Adrenal gland (tissue), 12 donors: Measurements from ENCODE around the gene KIF22. TPM values are rescaled to one million over a fixed set of nuclear protein-coding genes. Genes with fewer than 3 reads are reported as not detected.

Experiments
- DNase-seq, 7 donors: peaks; one replicate each; pipeline ENCODE4 v3.0.0-alpha.2; 2019 to 2020
- H3K27ac ChIP-seq, 5 donors: fragments of 200-600 bp; sonication (generic) in 4 of 5; 1 replicate in 3 of 5; 2 replicates in 2 of 5; pipeline versions ENCODE4 v1.5.1 to v1.8.0; 2016 to 2020; ENCODE audit warnings: mild to moderate bottlenecking in 1 of 5
- H3K27me3 ChIP-seq: fragments of 200-600 bp; 2 replicates; pipeline ENCODE4 v1.8.0; 2021
- H3K36me3 ChIP-seq, 2 donors: fragments of 200-600 bp; replicated peaks in 1 of 2; 1 replicate in 1 of 2; 2 replicates in 1 of 2; pipeline versions ENCODE4 v1.5.1 to v1.8.0; 2018 to 2022
- H3K4me1 ChIP-seq, 2 donors: fragments of 200-600 bp; replicated peaks in 1 of 2; 1 replicate in 1 of 2; 2 replicates in 1 of 2; pipeline versions ENCODE4 v1.5.1 to v1.8.0; 2018 to 2021
- H3K4me3 ChIP-seq, 4 donors: fragments of 200-600 bp; sonication (generic) in 3 of 4; one replicate each; pipeline ENCODE4 v1.5.1; 2016 to 2018
- H3K9me3 ChIP-seq, 3 donors: fragments of 200-600 bp; sonication (generic) in 1 of 3; replicated peaks in 1 of 3; 1 replicate in 2 of 3; 2 replicates in 1 of 3; pipeline versions ENCODE4 v1.5.1 to v1.8.0; 2016 to 2021
- CTCF ChIP-seq, 6 experiments: fragments of 450-650 bp in 4 of 6; fragments of 200-600 bp in 2 of 6; sonication (generic) in 1 of 6; IDR thresholded peaks; 1 replicate in 5 of 6; 2 replicates in 1 of 6; pipeline versions ENCODE4 v1.5.1 to v1.8.0; 2016 to 2021; ENCODE audit warnings: antibody characterized with exemption in 6 of 6, mild to moderate bottlenecking in 2 of 6, moderate library complexity in 1 of 6
- POLR2A ChIP-seq, 2 donors: fragments of 450-650 bp; IDR thresholded peaks; one replicate each; pipeline ENCODE4 v1.6.1; 2017; ENCODE audit warnings: antibody characterized with exemption in 2 of 2, mild to moderate bottlenecking in 2 of 2, moderate library complexity in 1 of 2
- WGBS, 4 donors: extraction: QIAGEN DNeasy Blood & Tissue Kit in 2 of 4; methylation state at CpG; one replicate each; pipeline versions ENCODE4 v1.1.5 to v1.1.7; 2013 to 2017; 5-methylcytosine and 5-hydroxymethylcytosine counted together
- intact Hi-C, 2 donors: fragments of 100-400 bp; cut with DNase I; formaldehyde crosslinking; loops; one replicate each; pipeline versions ENCODE4 v1.14.1 to v1.15.0; 2022 to 2023
- polyA plus RNA-seq, 3 donors: library from polyadenylated mRNA; stranded (reverse); fragments of 200-250 nt in 2 of 3; fragments of 350-450 nt in 1 of 3; fragmentation: Illumina TruSeq in 1 of 3; extraction: RNeasy Lipid Tissue Mini Kit (QIAGEN cat#74804) in 1 of 3; gene quantifications; one replicate each; pipeline ENCODE4 v1.2.3, GENCODE V29; 2013 to 2014
- small RNA-seq, 2 donors: library from RNA; depleted of rRNA; stranded (forward); fragments of <200 nt; gene quantifications; one replicate each; pipeline ENCODE3, GENCODE V24; 2016
- total RNA-seq, 9 donors: library from RNA; depleted of rRNA in 4 of 9; stranded (reverse); fragments of >200 nt in 4 of 9; fragments of 120-200 nt in 1 of 9; fragmentation: NEBNext Ultra II Directional in 1 of 9; extraction: Animal tissue kit (Norgen Biotek cat#: 25700) in 1 of 9; gene quantifications; one replicate each; pipeline versions ENCODE4 v1.1.0 to v1.2.4, GENCODE V29; 2013 to 2023
- donor health status: healthy with polysubstance abuse.
- donor health status: Bipolar disorder and iron deficiency.
- donor health status: DM: yes; HTN: yes; CAD: no.
- donor health status: DM: no; HTN: no; CAD: no.
- donor health status: DM: no; HTN: no; CAD: no.
- donor health status: DM: yes; HTN: yes; CAD: no.

Gene KIF22
- total and polyA plus RNA-seq, 12 donors = 8.8 to 127 (median 19.7) TPM

DNA sequence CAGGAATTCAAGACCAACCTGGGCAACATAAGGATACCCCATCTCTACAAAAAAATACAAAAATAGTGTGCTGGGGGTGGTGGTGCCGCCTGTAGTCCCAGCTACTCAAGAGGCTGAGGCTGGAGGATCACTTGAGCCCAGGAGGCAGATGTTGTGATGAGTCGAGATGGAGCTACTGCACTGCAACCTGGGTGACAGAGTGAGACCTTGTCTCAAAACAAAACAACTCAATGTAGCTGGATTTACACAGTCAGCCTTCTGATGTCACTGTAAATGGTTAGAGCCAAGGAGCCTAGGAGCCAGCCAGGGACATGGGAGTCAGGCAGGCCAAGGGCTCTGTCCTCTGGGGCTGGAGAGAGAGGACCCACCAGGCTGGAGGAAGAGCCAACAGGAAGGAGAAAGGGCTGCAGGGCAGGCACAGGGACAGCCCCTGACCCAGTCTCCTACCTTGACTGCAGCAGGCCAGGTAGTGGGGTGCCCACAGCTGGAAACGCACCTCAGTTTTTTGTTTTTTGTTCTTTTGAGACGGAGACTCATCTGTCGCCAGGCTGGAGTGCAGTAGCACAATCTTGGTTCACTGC, 64.1 kb downstream of the KIF22 start:
- DNase-seq = no peak
- H3K27me3 ChIP-seq = no peaks in the 10 kb centered on the region
- 76 to 83% (median 80%) methylated on average over 5 of the region's 5 CpGs for WGBS, 4 donors

More for the DNA sequence above, 64.1 kb downstream of the KIF22 start:
- H3K9me3 ChIP-seq = no peaks in the 10 kb centered on the region
- no peak for TF ChIP-seq POLR2A (IDR thresholded peaks at IDR 0.05)
- no peak for TF ChIP-seq CTCF (IDR thresholded peaks at IDR 0.05)
- peaks cover 0 to 15% of the 10 kb centered on the region in 2 donors for H3K36me3 ChIP-seq
- intact Hi-C loops = no loop called here
- no peak overlapping the region for H3K4me3 ChIP-seq
- no peak overlapping the region for H3K27ac ChIP-seq
- H3K4me1 ChIP-seq = peaks cover 0 to 13% of the 10 kb centered on the region in 2 donors

Small RNA genes lying within 50 kb of the gene (small RNA-seq; reads per million reads assigned to genes)
- 0 reads per million in 2 donors for gene AC009133.6
- gene AC120114.4 = 0 reads per million in 2 donors

Other genes starting within 250 kb of the KIF22 start
- gene SPN, start 127.5 kb upstream of the KIF22 start, total RNA-seq = 1 to 10 TPM in 6 of 9 donors, under 1 TPM in 3; 0.24 to 2.6 (median 1.2) TPM
- gene SPN, start 127.5 kb upstream of the KIF22 start, polyA plus RNA-seq = 1 to 10 TPM in 1 of 3 donors, under 1 TPM in 2; 0.54 to 3.1 (median 0.64) TPM
- 100 to 1,000 TPM in 8 of 9 donors, 10 to 100 TPM in 1; 64.5 to 325 (median 136) TPM for gene QPRT, start 111.6 kb upstream of the KIF22 start, total RNA-seq
- 100 to 1,000 TPM in 1 of 3 donors, 10 to 100 TPM in 2; 48.8 to 111 (median 54.7) TPM for gene QPRT, start 111.6 kb upstream of the KIF22 start, polyA plus RNA-seq
- 1 to 10 TPM in 4 of 9 donors, under 1 TPM in 5; 0.11 to 1.8 (median 0.97) TPM for gene C16orf54, start 44.8 kb upstream of the KIF22 start, total RNA-seq
- gene C16orf54, start 44.8 kb upstream of the KIF22 start, polyA plus RNA-seq = under 1 TPM; 0.22 to 0.72 (median 0.61) TPM
- under 1 TPM in 2 of 9 donors, not detected in 7; 0.07 to 0.11 TPM for gene ZG16, start 12.5 kb upstream of the KIF22 start, total RNA-seq
- under 1 TPM in 2 of 3 donors, not detected in 1; 0.16 to 0.20 TPM for gene ZG16, start 12.5 kb upstream of the KIF22 start, polyA plus RNA-seq
- gene MAZ, start 15.8 kb downstream of the KIF22 start, total RNA-seq = 100 to 1,000 TPM in 7 of 9 donors, 10 to 100 TPM in 2; 78.8 to 247 (median 140) TPM
- gene MAZ, start 15.8 kb downstream of the KIF22 start, polyA plus RNA-seq = 100 to 1,000 TPM; 108 to 304 (median 147) TPM
- gene PRRT2, start 21.4 kb downstream of the KIF22 start, total RNA-seq = 1 to 10 TPM in 8 of 9 donors, not detected in 1; 1.4 to 8.8 (median 2.2) TPM
- 10 to 100 TPM in 1 of 3 donors, 1 to 10 TPM in 1, under 1 TPM in 1; 0.97 to 32.0 (median 5.0) TPM for gene PRRT2, start 21.4 kb downstream of the KIF22 start, polyA plus RNA-seq
- gene PAGR1, start 25.4 kb downstream of the KIF22 start, total RNA-seq = 10 to 100 TPM; 17.1 to 47.1 (median 39.8) TPM
- gene PAGR1, start 25.4 kb downstream of the KIF22 start, polyA plus RNA-seq = 10 to 100 TPM; 14.2 to 89.1 (median 60.9) TPM
- 100 to 1,000 TPM in 8 of 9 donors, 10 to 100 TPM in 1; 73.9 to 492 (median 350) TPM for gene MVP, start 29.7 kb downstream of the KIF22 start, total RNA-seq
- 100 to 1,000 TPM; 200 to 470 (median 321) TPM for gene MVP, start 29.7 kb downstream of the KIF22 start, polyA plus RNA-seq
- 100 to 1,000 TPM in 7 of 9 donors, 10 to 100 TPM in 2; 84.7 to 203 (median 150) TPM for gene CDIPT, start 72.5 kb downstream of the KIF22 start, total RNA-seq
- gene CDIPT, start 72.5 kb downstream of the KIF22 start, polyA plus RNA-seq = 10 to 100 TPM; 44.9 to 89.0 (median 74.5) TPM
- gene SEZ6L2, start 108.8 kb downstream of the KIF22 start, total RNA-seq = 100 to 1,000 TPM in 1 of 9 donors, 10 to 100 TPM in 7, 1 to 10 TPM in 1; 7.5 to 302 (median 44.4) TPM
- 10 to 100 TPM; 14.5 to 20.1 (median 20.1) TPM for gene SEZ6L2, start 108.8 kb downstream of the KIF22 start, polyA plus RNA-seq
- gene ASPHD1, start 109.7 kb downstream of the KIF22 start, total RNA-seq = 1 to 10 TPM in 7 of 9 donors, under 1 TPM in 2; 0.34 to 9.3 (median 4.4) TPM
- 10 to 100 TPM in 1 of 3 donors, 1 to 10 TPM in 2; 2.4 to 15.8 (median 7.2) TPM for gene ASPHD1, start 109.7 kb downstream of the KIF22 start, polyA plus RNA-seq
- 10 to 100 TPM in 8 of 9 donors, 1 to 10 TPM in 1; 6.2 to 39.4 (median 20.6) TPM for gene KCTD13, start 135.5 kb downstream of the KIF22 start, total RNA-seq
- 10 to 100 TPM; 13.2 to 37.1 (median 33.3) TPM for gene KCTD13, start 135.5 kb downstream of the KIF22 start, polyA plus RNA-seq
- gene TMEM219, start 171.3 kb downstream of the KIF22 start, total RNA-seq = 100 to 1,000 TPM; 113 to 300 (median 190) TPM
- 100 to 1,000 TPM; 100 to 278 (median 272) TPM for gene TMEM219, start 171.3 kb downstream of the KIF22 start, polyA plus RNA-seq
- 10 to 100 TPM; 40.0 to 95.0 (median 73.4) TPM for gene TAOK2, start 183.1 kb downstream of the KIF22 start, total RNA-seq
- 100 to 1,000 TPM in 1 of 3 donors, 10 to 100 TPM in 2; 36.6 to 135 (median 51.0) TPM for gene TAOK2, start 183.1 kb downstream of the KIF22 start, polyA plus RNA-seq
- 10 to 100 TPM; 11.0 to 35.0 (median 18.7) TPM for gene HIRIP3, start 204.9 kb downstream of the KIF22 start, total RNA-seq
- gene HIRIP3, start 204.9 kb downstream of the KIF22 start, polyA plus RNA-seq = 10 to 100 TPM; 12.6 to 24.9 (median 20.2) TPM
- gene INO80E, start 205.5 kb downstream of the KIF22 start, total RNA-seq = 100 to 1,000 TPM in 2 of 9 donors, 10 to 100 TPM in 7; 31.8 to 120 (median 71.2) TPM
- gene INO80E, start 205.5 kb downstream of the KIF22 start, polyA plus RNA-seq = 100 to 1,000 TPM in 2 of 3 donors, 10 to 100 TPM in 1; 42.8 to 362 (median 103) TPM
- 10 to 100 TPM in 1 of 9 donors, 1 to 10 TPM in 5, under 1 TPM in 2, not detected in 1; 0.35 to 14.8 (median 2.8) TPM for gene DOC2A, start 220.3 kb downstream of the KIF22 start, total RNA-seq
- 10 to 100 TPM in 1 of 3 donors, 1 to 10 TPM in 1, under 1 TPM in 1; 0.60 to 33.0 (median 9.5) TPM for gene DOC2A, start 220.3 kb downstream of the KIF22 start, polyA plus RNA-seq
- not detected for gene C16orf92, start 232.4 kb downstream of the KIF22 start, total RNA-seq
- not detected for gene C16orf92, start 232.4 kb downstream of the KIF22 start, polyA plus RNA-seq
- 1 to 10 TPM in 2 of 9 donors, under 1 TPM in 4, not detected in 3; 0.11 to 3.1 (median 0.61) TPM for gene TLCD3B, start 240.5 kb downstream of the KIF22 start, total RNA-seq
- gene TLCD3B, start 240.5 kb downstream of the KIF22 start, polyA plus RNA-seq = 10 to 100 TPM in 1 of 3 donors, 1 to 10 TPM in 1, under 1 TPM in 1; 0.40 to 10.6 (median 1.8) TPM